ENCODE results near the gene ZNF80.

ZNF80 gene

DNA sequence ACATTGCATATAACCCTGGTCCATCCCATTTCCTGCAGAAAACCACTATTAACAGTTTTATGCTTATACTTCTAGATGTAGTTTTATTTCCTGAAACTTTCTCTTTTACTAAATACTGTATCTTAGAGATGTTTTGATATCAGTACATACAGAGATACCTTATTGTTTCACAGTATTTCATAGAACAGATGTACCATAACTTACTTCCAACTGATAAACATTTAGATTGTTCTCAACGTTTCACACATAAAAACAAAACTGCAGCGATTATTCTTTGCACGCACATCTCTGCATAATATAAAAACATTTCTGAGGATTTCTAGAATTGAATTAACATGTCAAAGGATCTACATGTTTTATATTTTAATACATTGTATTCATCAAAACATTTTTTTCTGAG lies 2.6 kb downstream of the ZNF80 start:
- TF ChIP-seq MAX (IDR thresholded peaks at IDR 0.05) (no peak), USF1 (IDR thresholded peaks at IDR 0.05) (no peak), FOXM1 (IDR thresholded peaks at IDR 0.05; ENCODE audit: borderline replicate concordance, low read depth) (no peak), EGR1 (IDR thresholded peaks at IDR 0.05) (no peak)

DNA sequence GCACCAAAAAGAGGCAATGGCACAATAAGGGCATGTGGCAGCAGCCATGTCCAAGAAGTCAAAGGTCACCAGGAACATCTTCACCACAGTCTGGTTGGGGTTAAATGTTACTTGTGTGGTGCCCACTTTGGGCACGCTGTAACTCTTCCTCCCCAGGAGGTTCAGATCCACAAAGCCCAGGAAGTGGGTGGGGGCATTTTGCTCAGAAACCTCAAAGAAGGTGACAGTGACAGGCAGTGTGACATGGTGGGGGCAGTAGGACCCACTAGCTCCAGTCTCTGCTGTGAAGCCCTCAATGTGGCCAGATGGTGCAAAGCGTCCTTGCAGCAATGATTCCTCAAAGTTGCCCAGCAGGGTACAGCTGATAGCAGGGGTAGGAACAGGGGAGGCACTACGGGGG lies 5.8 kb downstream of the ZNF80 start:
- no peak for TF ChIP-seq ZBTB7A (IDR thresholded peaks at IDR 0.05; ENCODE audit: low read depth)
- TF ChIP-seq, protein P1, sequence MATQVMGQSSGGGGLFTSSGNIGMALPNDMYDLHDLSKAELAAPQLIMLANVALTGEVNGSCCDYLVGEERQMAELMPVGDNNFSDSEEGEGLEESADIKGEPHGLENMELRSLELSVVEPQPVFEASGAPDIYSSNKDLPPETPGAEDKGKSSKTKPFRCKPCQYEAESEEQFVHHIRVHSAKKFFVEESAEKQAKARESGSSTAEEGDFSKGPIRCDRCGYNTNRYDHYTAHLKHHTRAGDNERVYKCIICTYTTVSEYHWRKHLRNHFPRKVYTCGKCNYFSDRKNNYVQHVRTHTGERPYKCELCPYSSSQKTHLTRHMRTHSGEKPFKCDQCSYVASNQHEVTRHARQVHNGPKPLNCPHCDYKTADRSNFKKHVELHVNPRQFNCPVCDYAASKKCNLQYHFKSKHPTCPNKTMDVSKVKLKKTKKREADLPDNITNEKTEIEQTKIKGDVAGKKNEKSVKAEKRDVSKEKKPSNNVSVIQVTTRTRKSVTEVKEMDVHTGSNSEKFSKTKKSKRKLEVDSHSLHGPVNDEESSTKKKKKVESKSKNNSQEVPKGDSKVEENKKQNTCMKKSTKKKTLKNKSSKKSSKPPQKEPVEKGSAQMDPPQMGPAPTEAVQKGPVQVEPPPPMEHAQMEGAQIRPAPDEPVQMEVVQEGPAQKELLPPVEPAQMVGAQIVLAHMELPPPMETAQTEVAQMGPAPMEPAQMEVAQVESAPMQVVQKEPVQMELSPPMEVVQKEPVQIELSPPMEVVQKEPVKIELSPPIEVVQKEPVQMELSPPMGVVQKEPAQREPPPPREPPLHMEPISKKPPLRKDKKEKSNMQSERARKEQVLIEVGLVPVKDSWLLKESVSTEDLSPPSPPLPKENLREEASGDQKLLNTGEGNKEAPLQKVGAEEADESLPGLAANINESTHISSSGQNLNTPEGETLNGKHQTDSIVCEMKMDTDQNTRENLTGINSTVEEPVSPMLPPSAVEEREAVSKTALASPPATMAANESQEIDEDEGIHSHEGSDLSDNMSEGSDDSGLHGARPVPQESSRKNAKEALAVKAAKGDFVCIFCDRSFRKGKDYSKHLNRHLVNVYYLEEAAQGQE (IDR thresholded peaks at IDR 0.05; ENCODE audit: low read depth) = no peak
- no peak for TF ChIP-seq EP300 (IDR thresholded peaks at IDR 0.05; ENCODE audit: borderline replicate concordance)
- no peak for TF ChIP-seq TCF12 (IDR thresholded peaks at IDR 0.05; ENCODE audit: low read depth)
- no peak for TF ChIP-seq EGR1 (IDR thresholded peaks at IDR 0.05)
- TF ChIP-seq NFIC (IDR thresholded peaks at IDR 0.05) = no peak
- no peak for TF ChIP-seq USF1 (IDR thresholded peaks at IDR 0.05)
- no peak for TF ChIP-seq FOXM1 (IDR thresholded peaks at IDR 0.05; ENCODE audit: borderline replicate concordance, low read depth)
- TF ChIP-seq YY1 (IDR thresholded peaks at IDR 0.05; ENCODE audit: low read depth) = no peak

DNA sequence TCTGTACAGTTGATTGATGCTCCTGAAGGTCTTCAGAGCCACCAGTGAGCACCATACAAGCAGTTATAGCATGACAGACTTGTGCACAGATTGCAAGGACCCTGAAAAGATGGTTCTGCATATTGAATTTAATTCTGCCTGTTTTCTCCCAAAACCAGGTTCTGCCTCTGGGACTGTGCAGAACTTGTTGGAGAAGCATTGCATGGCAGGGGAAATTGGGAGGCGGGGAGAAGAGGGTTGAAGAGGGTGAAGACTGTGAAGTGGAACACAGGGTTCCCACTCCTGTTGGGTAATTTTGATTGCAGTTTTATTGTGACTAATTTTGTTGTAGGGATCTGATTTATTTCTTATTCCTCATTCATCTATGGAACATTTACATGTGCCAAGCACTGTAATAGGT lies 10.3 kb downstream of the ZNF80 start:
- TF ChIP-seq ZBTB7A (IDR thresholded peaks at IDR 0.05; ENCODE audit: low read depth) (no peak), TAF1 (IDR thresholded peaks at IDR 0.05; ENCODE audit: low read depth) (no peak), USF1 (IDR thresholded peaks at IDR 0.05) (no peak), RAD21 (IDR thresholded peaks at IDR 0.05; ENCODE audit: low read depth) (no peak), MAX (IDR thresholded peaks at IDR 0.05) (no peak), NFIC (IDR thresholded peaks at IDR 0.05) (no peak), FOXM1 (IDR thresholded peaks at IDR 0.05; ENCODE audit: borderline replicate concordance, low read depth) (no peak), EP300 (IDR thresholded peaks at IDR 0.05; ENCODE audit: borderline replicate concordance) (no peak), YY1 (IDR thresholded peaks at IDR 0.05; ENCODE audit: low read depth) (no peak), EGR1 (IDR thresholded peaks at IDR 0.05) (no peak), TEAD4 (IDR thresholded peaks at IDR 0.05) (no peak), CEBPB (IDR thresholded peaks at IDR 0.05) (no peak), CREB1 (IDR thresholded peaks at IDR 0.05; ENCODE audit: low read depth) (no peak), TCF12 (IDR thresholded peaks at IDR 0.05; ENCODE audit: low read depth) (no peak)
- TF ChIP-seq, protein P1 (IDR thresholded peaks at IDR 0.05; ENCODE audit: low read depth) = no peak

DNA sequence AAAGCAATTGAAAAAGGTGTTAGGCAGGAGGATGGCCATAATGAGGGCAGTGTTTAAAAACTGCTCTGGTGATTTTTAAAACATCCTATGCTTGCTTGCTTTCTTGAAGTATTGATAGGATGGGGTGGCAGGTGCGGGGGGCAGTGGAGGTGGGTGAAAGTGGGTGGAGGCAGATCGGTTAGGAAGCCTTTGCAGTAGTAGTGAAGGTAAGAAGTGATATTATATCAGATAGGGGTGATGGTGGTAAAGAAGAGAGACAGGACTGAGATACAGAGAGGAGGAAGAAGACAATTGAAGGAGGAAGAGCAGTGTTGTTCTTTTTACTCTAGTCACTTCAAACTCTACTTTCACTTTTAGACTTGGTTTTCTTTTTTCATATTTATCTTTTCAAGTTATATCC lies 11.1 kb downstream of the ZNF80 start:
- TF ChIP-seq MAX (IDR thresholded peaks at IDR 0.05) (no peak), RAD21 (IDR thresholded peaks at IDR 0.05; ENCODE audit: low read depth) (no peak), EGR1 (IDR thresholded peaks at IDR 0.05) (no peak), CREB1 (IDR thresholded peaks at IDR 0.05; ENCODE audit: low read depth) (no peak), TEAD4 (IDR thresholded peaks at IDR 0.05) (no peak), YY1 (IDR thresholded peaks at IDR 0.05; ENCODE audit: low read depth) (no peak), NFIC (IDR thresholded peaks at IDR 0.05) (no peak), CEBPB (IDR thresholded peaks at IDR 0.05) (no peak), USF1 (IDR thresholded peaks at IDR 0.05) (no peak), TAF1 (IDR thresholded peaks at IDR 0.05; ENCODE audit: low read depth) (no peak), TCF12 (IDR thresholded peaks at IDR 0.05; ENCODE audit: low read depth) (no peak)
- TF ChIP-seq, protein P1 (IDR thresholded peaks at IDR 0.05; ENCODE audit: low read depth) = no peak
